GM12878 (cell line): Measurements from ENCODE around the gene SEMA5A.

Experiments
- PAX5 ChIP-seq: IDR thresholded peaks from 2 replicates; pipeline ENCODE4 v1.6.1; 2011; ENCODE audit warnings: low read depth, low read length, borderline replicate concordance
- RAD21 ChIP-seq: IDR thresholded peaks from 2 replicates; pipeline ENCODE4 v1.6.1; 2011; ENCODE audit warnings: mild to moderate bottlenecking, low read depth, low read length, moderate library complexity; ENCODE audit not compliant: insufficient read depth
- RB1 ChIP-seq: fragments of 450-650 bp; formaldehyde crosslinking; IDR thresholded peaks from 2 replicates; pipeline ENCODE4 v1.6.1; 2017; ENCODE audit warnings: mild to moderate bottlenecking, borderline replicate concordance
- TF ChIP-seq, protein P1 (sequence below), 3 experiments: IDR thresholded peaks in 2 of 3; conservative IDR thresholded peaks in 1 of 3; 2 replicates each; pipeline ENCODE4 v1.5.1; 2011; ENCODE audit warnings: low read depth in 3 of 3, low read length in 3 of 3, mild to moderate bottlenecking in 3 of 3, control low read depth in 2 of 3, moderate library complexity in 2 of 3, inconsistent platforms in 1 of 3, mixed read lengths in 1 of 3; ENCODE audit not compliant: control insufficient read depth in 2 of 3, insufficient read depth in 1 of 3; ENCODE audit errors: extremely low read depth in 1 of 3

DNA sequence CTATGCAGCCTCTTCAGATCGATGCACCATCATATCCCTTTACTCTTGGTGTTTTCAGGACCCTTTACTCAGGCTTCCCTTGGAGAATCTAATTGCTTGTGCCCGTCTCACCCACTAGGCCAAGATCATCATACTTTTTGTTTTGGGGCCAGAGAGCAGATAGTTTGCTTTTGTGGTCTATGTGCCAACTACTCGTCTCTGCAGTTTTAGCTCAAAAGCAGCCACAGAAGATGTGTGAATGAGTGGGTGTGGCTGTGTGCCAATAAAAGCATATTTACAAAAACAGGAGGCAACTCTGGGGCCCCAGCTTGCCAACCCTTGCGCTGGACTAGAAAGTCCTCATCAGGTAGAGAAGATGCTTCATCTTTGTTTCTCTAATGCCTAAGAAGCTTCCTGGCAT, 216.8 kb downstream of the SEMA5A start:
- TF ChIP-seq PAX5 (no peak), RB1 (no peak), RAD21 (no peak)
- TF ChIP-seq, protein P1, sequence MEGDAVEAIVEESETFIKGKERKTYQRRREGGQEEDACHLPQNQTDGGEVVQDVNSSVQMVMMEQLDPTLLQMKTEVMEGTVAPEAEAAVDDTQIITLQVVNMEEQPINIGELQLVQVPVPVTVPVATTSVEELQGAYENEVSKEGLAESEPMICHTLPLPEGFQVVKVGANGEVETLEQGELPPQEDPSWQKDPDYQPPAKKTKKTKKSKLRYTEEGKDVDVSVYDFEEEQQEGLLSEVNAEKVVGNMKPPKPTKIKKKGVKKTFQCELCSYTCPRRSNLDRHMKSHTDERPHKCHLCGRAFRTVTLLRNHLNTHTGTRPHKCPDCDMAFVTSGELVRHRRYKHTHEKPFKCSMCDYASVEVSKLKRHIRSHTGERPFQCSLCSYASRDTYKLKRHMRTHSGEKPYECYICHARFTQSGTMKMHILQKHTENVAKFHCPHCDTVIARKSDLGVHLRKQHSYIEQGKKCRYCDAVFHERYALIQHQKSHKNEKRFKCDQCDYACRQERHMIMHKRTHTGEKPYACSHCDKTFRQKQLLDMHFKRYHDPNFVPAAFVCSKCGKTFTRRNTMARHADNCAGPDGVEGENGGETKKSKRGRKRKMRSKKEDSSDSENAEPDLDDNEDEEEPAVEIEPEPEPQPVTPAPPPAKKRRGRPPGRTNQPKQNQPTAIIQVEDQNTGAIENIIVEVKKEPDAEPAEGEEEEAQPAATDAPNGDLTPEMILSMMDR (IDR thresholded peaks at IDR 0.05 in 2 of 3, conservative IDR thresholded peaks at IDR 0.05 in 1 of 3; ENCODE audit: control insufficient read depth in 2 of 3, extremely low read depth in 1 of 3, insufficient read depth in 1 of 3, low read depth in 3 of 3, low read length in 3 of 3): no peak
